Adrenal gland (tissue), 5 donors: ENCODE measurements around the gene ARF6.

Experiments used
- CTCF ChIP-seq, 6 experiments: fragments of 450-650 bp in 4 of 6; fragments of 200-600 bp in 2 of 6; sonication (generic) in 1 of 6; IDR thresholded peaks; 1 replicate in 5 of 6; 2 replicates in 1 of 6; pipeline versions ENCODE4 v1.5.1 to v1.8.0; 2016 to 2021; ENCODE audit warnings: antibody characterized with exemption in 6 of 6, mild to moderate bottlenecking in 2 of 6, moderate library complexity in 1 of 6
- POLR2A ChIP-seq, 2 donors: fragments of 450-650 bp; IDR thresholded peaks; one replicate each; pipeline ENCODE4 v1.6.1; 2017; ENCODE audit warnings: antibody characterized with exemption in 2 of 2, mild to moderate bottlenecking in 2 of 2, moderate library complexity in 1 of 2
- donor health status: DM: no; HTN: no; CAD: no.

GRCh38 chr14:49853572-49854375 lies 39.1 kb upstream of the ARF6 start:
- peak in 1 of 2 donors; percentile 35 for TF ChIP-seq POLR2A (IDR thresholded peaks at IDR 0.05)
- TF ChIP-seq CTCF (IDR thresholded peaks at IDR 0.05) = peak; percentile 60 to 90 (median 82)
